OCI-LY1 (cell line): Measurements from ENCODE around the gene RPP25L.

Source experiments
- H2AFZ ChIP-seq: fragments of 200-600 bp; sonication (generic), shearing (Covaris generic); 2 replicates; pipeline ENCODE4 v1.6.0; 2014; ENCODE audit warnings: antibody characterized with exemption, mild to moderate bottlenecking, low read length
- H3F3A ChIP-seq: fragments of 200-600 bp; sonication (generic), shearing (Covaris generic); 2 replicates; pipeline ENCODE4 v1.6.0; 2014; ENCODE audit warnings: mild to moderate bottlenecking, antibody characterized with exemption, low read length, moderate library complexity; ENCODE audit not compliant: insufficient read depth
- H3K27ac ChIP-seq: fragments of 200-600 bp; sonication (generic); 2 replicates; pipeline ENCODE4 v1.5.1; 2014; ENCODE audit warnings: low read length, mixed run types, mild to moderate bottlenecking, low read depth; ENCODE audit not compliant: poor library complexity, severe bottlenecking
- H3K27me3 ChIP-seq: fragments of 200-600 bp; sonication (generic); 2 replicates; pipeline ENCODE4 v1.6.0; 2014; ENCODE audit warnings: antibody characterized with exemption, mild to moderate bottlenecking, low read length, moderate library complexity; ENCODE audit not compliant: insufficient read depth
- H3K36me3 ChIP-seq: fragments of 200-600 bp; sonication (generic); 2 replicates; pipeline ENCODE4 v1.6.1; 2014; ENCODE audit warnings: mild to moderate bottlenecking, antibody characterized with exemption, low read length, moderate library complexity, mixed read lengths; ENCODE audit not compliant: insufficient read depth
- H3K4me1 ChIP-seq: fragments of 200-600 bp; sonication (generic); 2 replicates; pipeline ENCODE4 v1.5.1; 2014; ENCODE audit warnings: mild to moderate bottlenecking, low read length, moderate library complexity; ENCODE audit not compliant: insufficient read depth, severe bottlenecking
- H3K4me2 ChIP-seq: fragments of 200-600 bp; sonication (generic), shearing (Covaris generic); 2 replicates; pipeline ENCODE4 v1.6.1; 2014; ENCODE audit warnings: low read length
- H3K4me3 ChIP-seq: fragments of 200-600 bp; sonication (generic); 2 replicates; pipeline ENCODE4 v1.5.1; 2014; ENCODE audit warnings: low read length, low read depth, mild to moderate bottlenecking, mixed read lengths; ENCODE audit not compliant: poor library complexity, severe bottlenecking
- H3K79me2 ChIP-seq: fragments of 200-600 bp; shearing (Covaris generic); 2 replicates; pipeline ENCODE4 v1.6.1; 2016; ENCODE audit warnings: mixed run types, low read length, mixed read lengths; ENCODE audit not compliant: insufficient read depth
- H3K9ac ChIP-seq: fragments of 200-600 bp; sonication (generic), shearing (Covaris generic); 2 replicates; pipeline ENCODE4 v1.6.1; 2014; ENCODE audit warnings: mild to moderate bottlenecking, low read length, mixed read lengths
- H3K9me2 ChIP-seq: fragments of 200-600 bp; sonication (generic), shearing (Covaris generic); 2 replicates; pipeline ENCODE4 v1.6.1; 2014; ENCODE audit warnings: low read depth, mild to moderate bottlenecking, low read length, mixed read lengths
- H3K9me3 ChIP-seq: fragments of 200-600 bp; shearing (Covaris generic); 2 replicates; pipeline ENCODE4 v1.6.1; 2014; ENCODE audit warnings: low read length, mixed read lengths
- H4K20me1 ChIP-seq: fragments of 200-600 bp; sonication (generic), shearing (Covaris generic); 2 replicates; pipeline ENCODE4 v1.6.0; 2016; ENCODE audit warnings: mild to moderate bottlenecking, low read length; ENCODE audit not compliant: insufficient read depth
- EZH2 ChIP-seq: fragments of 200-600 bp; sonication (generic), shearing (Covaris generic); IDR thresholded peaks from 2 replicates; pipeline ENCODE4 v1.8.0; 2017; ENCODE audit warnings: borderline replicate concordance, mixed run types, mild to moderate bottlenecking, antibody characterized with exemption, low read length, moderate library complexity, mixed read lengths
- TF ChIP-seq, protein P1 (sequence below): fragments of 200-600 bp; sonication (generic), shearing (Covaris generic); IDR thresholded peaks from 2 replicates; pipeline ENCODE4 v1.5.1; 2017; ENCODE audit warnings: mild to moderate bottlenecking, antibody characterized with exemption, low read length, moderate library complexity, mixed read lengths

The RPP25L gene

GRCh38 chr9:34623374-34624235 lies 11.7 kb upstream of the RPP25L start:
- no peak overlapping the region for H2AFZ ChIP-seq
- no peaks in the 10 kb centered on the region for H4K20me1 ChIP-seq
- TF ChIP-seq, protein P1, sequence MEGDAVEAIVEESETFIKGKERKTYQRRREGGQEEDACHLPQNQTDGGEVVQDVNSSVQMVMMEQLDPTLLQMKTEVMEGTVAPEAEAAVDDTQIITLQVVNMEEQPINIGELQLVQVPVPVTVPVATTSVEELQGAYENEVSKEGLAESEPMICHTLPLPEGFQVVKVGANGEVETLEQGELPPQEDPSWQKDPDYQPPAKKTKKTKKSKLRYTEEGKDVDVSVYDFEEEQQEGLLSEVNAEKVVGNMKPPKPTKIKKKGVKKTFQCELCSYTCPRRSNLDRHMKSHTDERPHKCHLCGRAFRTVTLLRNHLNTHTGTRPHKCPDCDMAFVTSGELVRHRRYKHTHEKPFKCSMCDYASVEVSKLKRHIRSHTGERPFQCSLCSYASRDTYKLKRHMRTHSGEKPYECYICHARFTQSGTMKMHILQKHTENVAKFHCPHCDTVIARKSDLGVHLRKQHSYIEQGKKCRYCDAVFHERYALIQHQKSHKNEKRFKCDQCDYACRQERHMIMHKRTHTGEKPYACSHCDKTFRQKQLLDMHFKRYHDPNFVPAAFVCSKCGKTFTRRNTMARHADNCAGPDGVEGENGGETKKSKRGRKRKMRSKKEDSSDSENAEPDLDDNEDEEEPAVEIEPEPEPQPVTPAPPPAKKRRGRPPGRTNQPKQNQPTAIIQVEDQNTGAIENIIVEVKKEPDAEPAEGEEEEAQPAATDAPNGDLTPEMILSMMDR = no peak
- no peak for TF ChIP-seq EZH2
- peaks cover 28% of the 10 kb centered on the region for H3K4me1 ChIP-seq
- H3K4me2 ChIP-seq = peak overlapping the region; percentile 37; the same call in 1 of the 2 replicates
- no peaks in the 10 kb centered on the region for H3F3A ChIP-seq
- H3K27ac ChIP-seq = no peak overlapping the region
- no peak overlapping the region for H3K9ac ChIP-seq
- H3K79me2 ChIP-seq = no peaks in the 10 kb centered on the region
- 0 out of 2 replicates have a peak, but pooled peaks cover 5% of the 10 kb centered on the region for H3K27me3 ChIP-seq
- no peaks in the 10 kb centered on the region for H3K9me2 ChIP-seq
- peak overlapping the region; percentile 13 for H3K4me3 ChIP-seq
- H3K9me3 ChIP-seq = no peaks in the 10 kb centered on the region
- no peaks in the 10 kb centered on the region for H3K36me3 ChIP-seq

GRCh38 chr9:34620061-34620994 lies 8.4 kb upstream of the RPP25L start, which contains the start of gene DCTN3:
DCTN3 (minus strand) TSS chr9:34620495; CDS start chr9:34620464, 31 bp downstream.
- no peaks in the 10 kb centered on the region for H3K79me2 ChIP-seq
- no peaks in the 10 kb centered on the region for H3F3A ChIP-seq
- H4K20me1 ChIP-seq = no peaks in the 10 kb centered on the region
- no peaks in the 10 kb centered on the region for H3K27me3 ChIP-seq
- TF ChIP-seq, protein P1 = no peak
- TF ChIP-seq EZH2 = no peak
- peak within 1 kb of the TSS; percentile 79 for H3K4me2 ChIP-seq
- H3K9me2 ChIP-seq = no peaks in the 10 kb centered on the region
- H2AFZ ChIP-seq = peak within 1 kb of the TSS; percentile 29; the same call in 1 of the 2 replicates
- peak within 1 kb of the TSS; percentile 84 for H3K4me3 ChIP-seq
- H3K9me3 ChIP-seq = no peaks in the 10 kb centered on the region
- H3K4me1 ChIP-seq = peaks cover 25% of the 10 kb centered on the region
- H3K27ac ChIP-seq = no peak within 1 kb of the TSS
- H3K36me3 ChIP-seq = peaks cover 26% of the 10 kb centered on the region
- H3K9ac ChIP-seq = peak within 1 kb of the TSS; percentile 82

- H3K4me2 ChIP-seq = no peak overlapping the region
- no peaks in the 10 kb centered on the region for H3F3A ChIP-seq
- peaks cover 33% of the 10 kb centered on the region for H3K36me3 ChIP-seq
- no peak overlapping the region for H2AFZ ChIP-seq
- no peak overlapping the region for H3K9ac ChIP-seq
- TF ChIP-seq EZH2 = no peak
- TF ChIP-seq, protein P1 = no peak
- H3K79me2 ChIP-seq = no peaks in the 10 kb centered on the region
- peaks cover 32% of the 10 kb centered on the region for H3K4me1 ChIP-seq
- H3K9me3 ChIP-seq = no peaks in the 10 kb centered on the region
- no peaks in the 10 kb centered on the region for H3K9me2 ChIP-seq
- no peak overlapping the region for H3K4me3 ChIP-seq
- H3K27me3 ChIP-seq = no peaks in the 10 kb centered on the region
- H3K27ac ChIP-seq = no peak overlapping the region
- no peaks in the 10 kb centered on the region for H4K20me1 ChIP-seq
Observed at GRCh38 chr9:34615132-34615531, 3.2 kb upstream of the RPP25L start.
